Chondrocyte (in vitro differentiated cells): ENCODE measurements around the gene RBFA. TPM values are rescaled to one million over a fixed set of nuclear protein-coding genes. Genes with fewer than 3 reads are reported as not detected.

Experiments
- DNase-seq: peaks from one replicate; pipeline ENCODE4 v3.0.0; 2021; ENCODE audit warnings: mixed read lengths, low spot score
- H3K27ac Mint-ChIP-seq: one replicate; pipeline ENCODE4 v1.8.0; 2021; ENCODE audit warnings: mild to moderate bottlenecking, moderate library complexity, mixed read lengths; ENCODE audit not compliant: unreplicated experiment
- H3K27me3 Mint-ChIP-seq: 2 replicates; pipeline ENCODE4 v1.8.0; 2021; ENCODE audit warnings: low read depth, mixed read lengths
- H3K36me3 Mint-ChIP-seq: 2 replicates; pipeline ENCODE4 v1.8.0; 2021; ENCODE audit warnings: low read depth, mixed read lengths
- H3K4me1 Mint-ChIP-seq: 2 replicates; pipeline ENCODE4 v1.8.0; 2021; ENCODE audit warnings: low read depth, mild to moderate bottlenecking, mixed read lengths
- H3K4me3 Mint-ChIP-seq: one replicate; pipeline ENCODE4 v1.8.0; 2021; ENCODE audit warnings: mild to moderate bottlenecking, moderate library complexity, mixed read lengths; ENCODE audit not compliant: unreplicated experiment
- H3K9me3 Mint-ChIP-seq: 2 replicates; pipeline ENCODE4 v1.8.0; 2021; ENCODE audit warnings: low read depth, mixed read lengths
- CTCF ChIP-seq: fragments of 200-600 bp; sonication (generic); IDR thresholded peaks from 2 replicates; pipeline ENCODE4 v1.5.0; 2021; ENCODE audit warnings: antibody characterized with exemption, mild to moderate bottlenecking, moderate library complexity
- long read RNA-seq: library from polyadenylated mRNA; stranded (forward); transcript quantifications from one replicate; pipeline ENCODE4 v2.0.0, GENCODE V29; 2021
- total RNA-seq: library from RNA; stranded (reverse); gene quantifications from 3 replicates; pipeline ENCODE4 v1.2.1, GENCODE V29; 2021

RBFA gene
- 25.5 to 26.8 TPM (median 25.9 TPM) in 3 replicates for total RNA-seq
- long read RNA-seq, transcript RBFA-202 (7 exons, 1,407 nt), result major isoform, 26 of 42 reads
- long read RNA-seq, partial matches to known transcripts, result 1 of 42 reads
- long read RNA-seq, other reads (novel, unspliced or antisense), result 15 of 42 reads

GRCh38 chr18:80034068-80034851, at the start of gene RBFA:
Gene RBFA (plus strand): TSS chr18:80034434. CDS start chr18:80034496, 62 bp downstream.
- Mint-ChIP-seq H3K4me1 (peaks cover 28% of the 10 kb centered on the region), H3K4me3 (peak within 1 kb of the TSS; percentile 97), H3K36me3 (peaks cover 4% of the 10 kb centered on the region), H3K27ac (peak within 1 kb of the TSS; percentile 97), H3K27me3 (no peaks in the 10 kb centered on the region), H3K9me3 (no peaks in the 10 kb centered on the region)
- peak; percentile 58 for TF ChIP-seq CTCF
- no peak for DNase-seq

- Mint-ChIP-seq H3K4me1 (peaks cover 55% of the 10 kb centered on the region), H3K27ac (no peak overlapping the region), H3K9me3 (no peaks in the 10 kb centered on the region), H3K36me3 (peaks cover 5% of the 10 kb centered on the region), H3K27me3 (no peaks in the 10 kb centered on the region), H3K4me3 (no peak overlapping the region)
- TF ChIP-seq CTCF, result no peak
- DNase-seq, result no peak
Measured at GRCh38 chr18:79985172-79985571, 49.1 kb upstream of the RBFA start.

DNA sequence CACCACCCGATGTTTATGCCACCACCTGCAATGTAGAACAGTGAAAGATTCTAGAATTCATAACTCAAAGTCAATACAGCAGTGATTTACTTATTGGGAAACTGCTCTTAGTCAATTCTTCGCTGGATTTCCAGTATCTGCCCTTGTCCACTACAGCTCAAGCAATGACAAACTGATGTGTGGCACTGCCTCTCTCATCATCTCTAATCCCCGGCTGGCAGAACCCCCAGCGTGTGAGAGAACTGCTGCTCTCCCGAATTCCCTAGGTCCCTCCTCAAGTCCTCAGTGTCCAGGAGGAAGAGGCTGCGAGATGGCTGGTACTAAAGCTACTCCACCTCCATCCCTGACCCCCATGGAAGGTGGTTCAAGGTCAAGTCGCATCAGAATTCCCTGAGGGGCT, 47.5 kb upstream of the RBFA start:
- Mint-ChIP-seq H3K27ac (peak overlapping the region; percentile 65), H3K36me3 (peaks cover 5% of the 10 kb centered on the region)

GRCh38 chr18:79987566-79987965, 46.7 kb upstream of the RBFA start:
- H3K4me1 Mint-ChIP-seq, result peaks cover 40% of the 10 kb centered on the region
- H3K4me3 Mint-ChIP-seq, result peak overlapping the region; percentile 88
- no peaks in the 10 kb centered on the region for H3K27me3 Mint-ChIP-seq
- TF ChIP-seq CTCF, result no peak
- no peak for DNase-seq
- H3K36me3 Mint-ChIP-seq, result peaks cover 5% of the 10 kb centered on the region
- H3K27ac Mint-ChIP-seq, result peak overlapping the region; percentile 91
- H3K9me3 Mint-ChIP-seq, result no peaks in the 10 kb centered on the region

More for the DNA sequence above, 47.5 kb upstream of the RBFA start:
- H3K4me1 Mint-ChIP-seq, result peaks cover 46% of the 10 kb centered on the region
- no peak for TF ChIP-seq CTCF
- no peaks in the 10 kb centered on the region for H3K27me3 Mint-ChIP-seq
- peak overlapping the region; percentile 88 for H3K4me3 Mint-ChIP-seq
- DNase-seq, result no peak
- H3K9me3 Mint-ChIP-seq, result no peaks in the 10 kb centered on the region

DNA sequence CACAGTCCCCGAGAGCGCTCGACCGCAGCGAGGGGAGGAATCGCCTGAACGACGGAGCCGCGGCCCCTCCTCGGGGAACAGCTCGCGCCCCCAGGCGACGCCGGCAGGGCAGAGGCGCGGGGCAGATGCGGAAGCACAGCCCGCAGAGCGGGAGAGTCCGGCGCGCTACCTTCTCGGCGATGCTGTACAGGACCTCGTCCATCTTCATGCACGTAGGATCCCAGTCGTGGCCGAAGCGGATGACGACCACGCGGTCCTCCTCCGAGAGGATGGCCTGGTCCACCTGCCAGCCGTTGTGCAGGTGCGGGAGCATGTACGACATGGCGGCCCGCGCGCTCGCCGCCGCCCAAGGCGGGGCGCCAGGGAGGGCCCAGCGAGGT, 46.2 kb upstream of the RBFA start:
- H3K27ac Mint-ChIP-seq, result peak overlapping the region; percentile 91
- peaks cover 40% of the 10 kb centered on the region for H3K4me1 Mint-ChIP-seq
- no peaks in the 10 kb centered on the region for H3K9me3 Mint-ChIP-seq
- TF ChIP-seq CTCF, result peak; percentile 66
- peaks cover 5% of the 10 kb centered on the region for H3K36me3 Mint-ChIP-seq
- H3K4me3 Mint-ChIP-seq, result peak overlapping the region; percentile 88
- H3K27me3 Mint-ChIP-seq, result no peaks in the 10 kb centered on the region
- DNase-seq, result no peak
